ENCODE results near the gene CLDN3.

- TF ChIP-seq CTCF (IDR thresholded peaks at IDR 0.05) (no peak), POLR2A (IDR thresholded peaks at IDR 0.05) (no peak)
Measured at GRCh38 chr7:73768641-73769480, 1.2 kb downstream of the CLDN3 start.

All from ovary (tissue), 3 donors.